A673 (cell line): ENCODE results near the gene SLC36A1. TPM values are rescaled to one million over a fixed set of nuclear protein-coding genes. Genes with fewer than 3 reads are reported as not detected.

Experiments used
- BruUV-seq: library from RNA; stranded (reverse); fragments of 400-500 nt; replicated peaks from 2 replicates; lab custom pipeline; 2021; lab: Mats Ljungman, UMichigan
- CTCF ChIA-PET: fragments of 300-600 bp; sonication (Branson Sonifier 250); formaldehyde crosslinking; loops from one replicate; lab custom pipeline; 2022; ENCODE audit warnings: antibody characterized with exemption; lab: Charles Lee
- POLR2A ChIA-PET: fragments of 300-600 bp; sonication (Branson Sonifier 250); formaldehyde crosslinking; loops from one replicate; lab custom pipeline; 2022; ENCODE audit warnings: antibody characterized with exemption; ENCODE audit not compliant: low non-redundant PET; lab: Charles Lee
- DNase-seq: peaks from one replicate; pipeline ENCODE4 v3.0.0-alpha.2; 2015; ENCODE audit warnings: low spot score
- H3K27ac ChIP-seq: fragments of 200-600 bp; sonication (generic); 2 replicates; pipeline ENCODE4 v1.5.1; 2016; ENCODE audit warnings: mixed run types, low read depth, mild to moderate bottlenecking, mixed read lengths, antibody characterized with exemption, low read length; ENCODE audit not compliant: poor library complexity, severe bottlenecking
- H3K27me3 ChIP-seq: fragments of 200-600 bp; sonication (generic); replicated peaks from 2 replicates; pipeline ENCODE4 v1.6.1; 2017; ENCODE audit warnings: mixed run types, low read depth, mild to moderate bottlenecking, mixed read lengths, antibody characterized with exemption, low read length; ENCODE audit not compliant: insufficient read depth, poor library complexity
- H3K36me3 ChIP-seq: fragments of 200-600 bp; sonication (generic); 2 replicates; pipeline ENCODE4 v1.6.1; 2016; ENCODE audit warnings: mixed run types, mild to moderate bottlenecking, mixed read lengths, antibody characterized with exemption, low read length; ENCODE audit not compliant: insufficient read depth, poor library complexity, severe bottlenecking
- H3K4me1 ChIP-seq: fragments of 200-600 bp; sonication (generic); 2 replicates; pipeline ENCODE4 v1.6.1; 2017; ENCODE audit warnings: mixed run types, mild to moderate bottlenecking, mixed read lengths, antibody characterized with exemption, low read length; ENCODE audit not compliant: insufficient read depth, poor library complexity, severe bottlenecking
- H3K4me3 ChIP-seq: fragments of 200-600 bp; sonication (generic); 2 replicates; pipeline ENCODE4 v1.5.1; 2016; ENCODE audit warnings: low read depth, mixed run types, mild to moderate bottlenecking, mixed read lengths, low read length; ENCODE audit not compliant: poor library complexity, severe bottlenecking
- H3K9me3 ChIP-seq: fragments of 200-600 bp; sonication (generic); 2 replicates; pipeline ENCODE4 v1.6.1; 2016; ENCODE audit warnings: mixed run types, low read depth, mild to moderate bottlenecking, mixed read lengths, antibody characterized with exemption, low read length; ENCODE audit not compliant: poor library complexity, severe bottlenecking
- CTCF ChIP-seq: fragments of 300-800, 200-600 bp; sonication (generic); conservative IDR thresholded peaks from 2 replicates; pipeline ENCODE4 v1.5.1; 2017; ENCODE audit warnings: low read depth, mild to moderate bottlenecking, antibody characterized with exemption, low read length, moderate library complexity, mixed read lengths
- EZH2 ChIP-seq: fragments of 200-600 bp; sonication (generic); IDR thresholded peaks from 2 replicates; pipeline ENCODE4 v1.6.1; 2017; ENCODE audit warnings: borderline replicate concordance, low read depth, mild to moderate bottlenecking, mixed read lengths, antibody characterized with exemption, low read length; ENCODE audit not compliant: poor library complexity, severe bottlenecking
- intact Hi-C: fragments of 100-400 bp; cut with micrococcal nuclease; formaldehyde crosslinking; loops from one replicate; pipeline ENCODE4 v1.10.0; 2022; ENCODE audit not compliant: unreplicated experiment
- total RNA-seq: library from RNA; stranded (reverse); gene quantifications from 2 replicates; pipeline ENCODE4 v1.2.3, GENCODE V29; 2021

SLC36A1 gene
- total RNA-seq, 1 experiment from 2014 or later = 12.5 TPM

GRCh38 chr5:151476016-151476415 is 28.6 kb downstream of the SLC36A1 start:
- Histone ChIP-seq H3K27me3 (no peaks in the 10 kb centered on the region), H3K4me1 (no peaks in the 10 kb centered on the region), H3K27ac (no peak overlapping the region), H3K4me3 (no peak overlapping the region), H3K36me3 (no peaks in the 10 kb centered on the region), H3K9me3 (no peaks in the 10 kb centered on the region)
- CTCF ChIA-PET = no interaction called here
- DNase-seq = no peak
- TF ChIP-seq CTCF = no peak
- TF ChIP-seq EZH2 = no peak
- BruUV-seq = no TSS peak
- intact Hi-C loops = no loop called here
- POLR2A ChIA-PET = no interaction called here

GRCh38 chr5:151477101-151477500 is 29.7 kb downstream of the SLC36A1 start:
- no peaks in the 10 kb centered on the region for H3K27me3 ChIP-seq
- H3K27ac ChIP-seq = no peak overlapping the region
- H3K4me1 ChIP-seq = no peaks in the 10 kb centered on the region
- no TSS peak for BruUV-seq
- POLR2A ChIA-PET = no interaction called here
- no peak overlapping the region for H3K4me3 ChIP-seq
- no peaks in the 10 kb centered on the region for H3K9me3 ChIP-seq
- H3K36me3 ChIP-seq = no peaks in the 10 kb centered on the region
- CTCF ChIA-PET = no interaction called here
- intact Hi-C loops = no loop called here
- no peak for DNase-seq
- TF ChIP-seq EZH2 (no peak), CTCF (no peak)

DNA sequence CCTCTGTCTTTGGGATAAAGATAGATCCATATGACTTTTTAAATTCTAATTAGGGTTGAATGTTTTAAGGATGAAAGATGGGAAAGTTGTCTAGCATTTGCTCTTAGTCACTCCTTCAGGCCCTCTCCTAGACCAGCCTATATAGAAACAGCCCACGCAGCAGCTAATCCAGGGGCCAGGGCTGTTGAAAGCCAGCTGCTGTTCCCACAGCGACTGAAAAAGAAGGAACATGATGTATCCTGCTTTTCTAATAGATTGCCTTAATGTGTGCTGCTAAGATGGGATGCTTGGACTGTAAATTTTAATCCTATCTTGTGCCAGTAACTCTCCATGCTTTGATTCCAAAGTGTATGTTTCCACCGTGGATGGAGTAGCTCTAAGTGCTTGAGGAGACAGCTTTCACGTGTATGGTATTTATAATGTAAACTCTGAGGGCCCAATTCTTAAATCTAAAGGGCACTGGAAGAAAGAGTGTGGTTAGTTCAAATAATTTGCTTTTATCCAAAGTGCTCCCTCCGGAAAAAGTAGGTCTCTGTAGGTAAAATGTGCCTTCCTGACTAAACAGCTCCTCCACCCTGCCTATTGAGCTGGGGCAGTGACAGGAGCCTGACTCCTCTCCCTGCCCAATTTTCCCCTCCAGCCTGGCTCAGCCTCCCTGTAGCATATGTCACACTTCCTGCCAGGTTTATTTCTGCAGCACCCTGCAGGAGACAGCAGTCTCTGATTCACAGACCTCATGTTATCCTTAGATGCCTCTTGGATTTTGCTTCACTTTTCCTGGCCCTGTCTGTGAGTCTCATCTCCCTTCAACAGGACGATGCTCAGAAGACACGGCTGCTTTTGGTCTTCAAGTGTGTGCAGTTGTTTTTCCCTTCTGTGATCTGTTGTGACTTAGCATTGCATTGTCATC is 33.2 kb downstream of the SLC36A1 start:
- BruUV-seq = no TSS peak
- no peaks in the 10 kb centered on the region for H3K36me3 ChIP-seq
- H3K4me3 ChIP-seq = no peak overlapping the region
- CTCF ChIA-PET = no interaction called here
- no peaks in the 10 kb centered on the region for H3K9me3 ChIP-seq
- H3K27me3 ChIP-seq = no peaks in the 10 kb centered on the region
- no peak overlapping the region for H3K27ac ChIP-seq
- TF ChIP-seq CTCF (no peak), EZH2 (no peak)
- no peak for DNase-seq
- no peaks in the 10 kb centered on the region for H3K4me1 ChIP-seq
- intact Hi-C loops = no loop called here
- POLR2A ChIA-PET = no interaction called here
